Measurements from ENCODE around the gene SFT2D3.

DNA sequence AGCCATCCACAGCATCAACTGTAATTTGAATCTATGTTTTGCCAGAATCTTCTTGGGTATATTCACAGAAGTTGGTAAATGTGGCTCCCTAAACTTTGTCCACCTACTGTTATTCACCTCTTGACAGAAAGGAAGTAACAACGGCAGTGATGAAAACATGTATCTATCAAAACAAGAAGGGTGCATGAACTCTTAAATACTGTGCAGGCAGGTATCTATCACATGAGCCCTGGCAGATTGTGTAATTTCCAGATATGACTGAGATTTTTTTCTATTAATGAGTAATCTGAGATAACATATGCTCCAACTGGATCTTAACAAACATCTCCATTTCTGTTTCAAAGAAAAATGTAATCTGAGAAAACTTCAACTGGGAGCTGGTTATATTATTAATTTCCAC, 36.6 kb downstream of the SFT2D3 start:
- TF ChIP-seq CTCF (IDR thresholded peaks at IDR 0.05; ENCODE audit: low read depth, low read length, poor library complexity, severe bottlenecking) (no peak), EZH2phosphoT487 (IDR thresholded peaks at IDR 0.05; ENCODE audit: borderline replicate concordance, low read length) (no peak)
